ENCODE measurements around the gene KANTR. TPM values are rescaled to one million over a fixed set of nuclear protein-coding genes. Genes with fewer than 3 reads are reported as not detected.

The KANTR gene
- total and polyA plus RNA-seq, 9 of the 15 experiments (the other 6 are each of a cell fraction or from before 2014, with no cell fraction given), result 1.0 to 5.7 (median 3.4) TPM

DNA sequence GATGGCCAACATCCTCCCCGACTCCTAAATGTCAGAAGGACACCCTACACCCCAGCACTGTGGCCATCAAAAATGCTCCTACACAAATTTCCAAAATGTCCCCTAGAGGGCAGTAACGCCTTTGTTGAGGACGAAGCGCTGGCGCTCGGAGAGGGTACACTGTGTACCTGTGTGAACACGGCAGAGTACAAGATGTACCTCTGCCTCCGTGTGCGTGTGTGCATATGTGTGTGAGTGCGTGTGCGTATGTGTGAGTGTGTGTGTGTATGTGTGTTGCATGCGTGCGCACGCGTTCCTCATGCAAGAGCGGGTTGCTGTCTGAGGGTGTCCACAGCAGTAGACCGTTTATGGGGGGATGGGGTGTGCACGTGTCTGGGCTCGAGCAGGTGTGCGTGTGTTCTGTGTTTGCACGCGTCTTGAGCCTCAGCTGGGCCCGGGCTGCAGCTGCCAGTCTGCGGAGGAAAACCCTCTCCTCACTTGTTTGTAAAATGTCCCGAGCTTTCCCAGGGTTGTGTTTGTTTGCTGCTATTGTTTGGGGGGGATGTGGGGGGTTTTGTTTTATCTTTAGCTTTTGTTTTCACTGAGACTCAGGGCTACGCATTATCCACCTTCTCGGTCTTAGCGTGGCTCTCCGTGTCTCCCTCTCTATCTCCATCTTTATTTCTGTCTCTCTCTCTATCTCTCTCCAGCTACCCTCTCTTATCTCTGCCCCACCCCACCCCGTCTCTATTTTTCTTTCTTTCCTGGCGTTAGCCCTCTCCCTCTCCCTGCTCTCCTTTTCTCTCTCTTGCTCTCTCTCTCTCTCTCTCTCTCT lies 22.1 kb upstream of the KANTR start (continued):
- TF ChIP-seq MNT (conservative IDR thresholded peaks at IDR 0.05) (peak; percentile 45 to 70; a peak in 3 of 4 replicates), ZNF277 (CRISPR knock-in tag; IDR thresholded peaks at IDR 0.05; ENCODE audit: borderline replicate concordance) (no peak), ZNF197 (CRISPR knock-in tag; IDR thresholded peaks at IDR 0.05; ENCODE audit: low read depth) (no peak), RAD21 (CRISPR knock-in tag; conservative IDR thresholded peaks at IDR 0.05 in 1 of 2, IDR thresholded peaks at IDR 0.05 in 1 of 2) (peak; percentile 34 to 63), BRF1 (IDR thresholded peaks at IDR 0.05; ENCODE audit: borderline replicate concordance, extremely low read depth, insufficient read length) (no peak), ARID2 (IDR thresholded peaks at IDR 0.05) (peak; percentile 93), FIP1L1 (IDR thresholded peaks at IDR 0.05; ENCODE audit: low read depth, low read length, poor library complexity, severe bottlenecking) (no peak), EP400 (IDR thresholded peaks at IDR 0.05) (peak; percentile 47; the same call in 1 of the 2 replicates), KLF6 (CRISPR knock-in tag; IDR thresholded peaks at IDR 0.05; ENCODE audit: borderline replicate concordance) (no peak), FOXK2 (conservative IDR thresholded peaks at IDR 0.05 in 1 of 2, IDR thresholded peaks at IDR 0.05 in 1 of 2; ENCODE audit: low read depth in 2 of 2) (peak in 1 of 2 experiments; percentile 24; a peak in 1 of 4 replicates), SIRT6 (IDR thresholded peaks at IDR 0.05; ENCODE audit: low read depth, low read length) (no peak), ZNF512 (tag; IDR thresholded peaks at IDR 0.05) (peak; percentile 87; the same call in 1 of the 2 replicates)
- TF ChIP-seq, protein P1, sequence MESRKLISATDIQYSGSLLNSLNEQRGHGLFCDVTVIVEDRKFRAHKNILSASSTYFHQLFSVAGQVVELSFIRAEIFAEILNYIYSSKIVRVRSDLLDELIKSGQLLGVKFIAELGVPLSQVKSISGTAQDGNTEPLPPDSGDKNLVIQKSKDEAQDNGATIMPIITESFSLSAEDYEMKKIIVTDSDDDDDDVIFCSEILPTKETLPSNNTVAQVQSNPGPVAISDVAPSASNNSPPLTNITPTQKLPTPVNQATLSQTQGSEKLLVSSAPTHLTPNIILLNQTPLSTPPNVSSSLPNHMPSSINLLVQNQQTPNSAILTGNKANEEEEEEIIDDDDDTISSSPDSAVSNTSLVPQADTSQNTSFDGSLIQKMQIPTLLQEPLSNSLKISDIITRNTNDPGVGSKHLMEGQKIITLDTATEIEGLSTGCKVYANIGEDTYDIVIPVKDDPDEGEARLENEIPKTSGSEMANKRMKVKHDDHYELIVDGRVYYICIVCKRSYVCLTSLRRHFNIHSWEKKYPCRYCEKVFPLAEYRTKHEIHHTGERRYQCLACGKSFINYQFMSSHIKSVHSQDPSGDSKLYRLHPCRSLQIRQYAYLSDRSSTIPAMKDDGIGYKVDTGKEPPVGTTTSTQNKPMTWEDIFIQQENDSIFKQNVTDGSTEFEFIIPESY (CRISPR knock-in tag; IDR thresholded peaks at IDR 0.05), result no peak
- TF ChIP-seq, protein P2, sequence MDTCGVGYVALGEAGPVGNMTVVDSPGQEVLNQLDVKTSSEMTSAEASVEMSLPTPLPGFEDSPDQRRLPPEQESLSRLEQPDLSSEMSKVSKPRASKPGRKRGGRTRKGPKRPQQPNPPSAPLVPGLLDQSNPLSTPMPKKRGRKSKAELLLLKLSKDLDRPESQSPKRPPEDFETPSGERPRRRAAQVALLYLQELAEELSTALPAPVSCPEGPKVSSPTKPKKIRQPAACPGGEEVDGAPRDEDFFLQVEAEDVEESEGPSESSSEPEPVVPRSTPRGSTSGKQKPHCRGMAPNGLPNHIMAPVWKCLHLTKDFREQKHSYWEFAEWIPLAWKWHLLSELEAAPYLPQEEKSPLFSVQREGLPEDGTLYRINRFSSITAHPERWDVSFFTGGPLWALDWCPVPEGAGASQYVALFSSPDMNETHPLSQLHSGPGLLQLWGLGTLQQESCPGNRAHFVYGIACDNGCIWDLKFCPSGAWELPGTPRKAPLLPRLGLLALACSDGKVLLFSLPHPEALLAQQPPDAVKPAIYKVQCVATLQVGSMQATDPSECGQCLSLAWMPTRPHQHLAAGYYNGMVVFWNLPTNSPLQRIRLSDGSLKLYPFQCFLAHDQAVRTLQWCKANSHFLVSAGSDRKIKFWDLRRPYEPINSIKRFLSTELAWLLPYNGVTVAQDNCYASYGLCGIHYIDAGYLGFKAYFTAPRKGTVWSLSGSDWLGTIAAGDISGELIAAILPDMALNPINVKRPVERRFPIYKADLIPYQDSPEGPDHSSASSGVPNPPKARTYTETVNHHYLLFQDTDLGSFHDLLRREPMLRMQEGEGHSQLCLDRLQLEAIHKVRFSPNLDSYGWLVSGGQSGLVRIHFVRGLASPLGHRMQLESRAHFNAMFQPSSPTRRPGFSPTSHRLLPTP (IDR thresholded peaks at IDR 0.05; ENCODE audit: borderline replicate concordance, extremely low read depth, insufficient read length), result no peak

Measured in K562 (cell line).